ENCODE data around the gene LIFR. TPM values are rescaled to one million over a fixed set of nuclear protein-coding genes. Genes with fewer than 3 reads are reported as not detected.

Gene LIFR
- total RNA-seq, 1 donor from 2014 or later: 10.0 TPM

- H3K36me3 ChIP-seq (ENCODE audit: control insufficient read depth, insufficient read depth, low read length): no peaks in the 10 kb centered on the region
- no peak for FAIRE-seq
- H3K4me3 ChIP-seq (ENCODE audit: low read depth, low read length): no peak overlapping the region
- no peaks in the 10 kb centered on the region for H3K27me3 ChIP-seq (ENCODE audit: control insufficient read depth, insufficient read depth, low read length)
- TF ChIP-seq CTCF (IDR thresholded peaks at IDR 0.05; ENCODE audit: insufficient read depth, low read length, severe bottlenecking): no peak
- no peak for DNase-seq (ENCODE audit: low read depth)
These were observed 104.2 kb downstream of the LIFR start for GRCh38 chr5:38452201-38452600.

- no peak for TF ChIP-seq CTCF (IDR thresholded peaks at IDR 0.05; ENCODE audit: insufficient read depth, low read length, severe bottlenecking)
- FAIRE-seq (no peak), DNase-seq (ENCODE audit: low read depth) (no peak)
- Histone ChIP-seq H3K36me3 (ENCODE audit: control insufficient read depth, insufficient read depth, low read length) (no peaks in the 10 kb centered on the region), H3K27me3 (ENCODE audit: control insufficient read depth, insufficient read depth, low read length) (no peaks in the 10 kb centered on the region), H3K4me3 (ENCODE audit: low read depth, low read length) (no peak overlapping the region)
These were observed 105.2 kb downstream of the LIFR start for GRCh38 chr5:38451074-38451725.

- no peak for TF ChIP-seq CTCF (IDR thresholded peaks at IDR 0.05; ENCODE audit: insufficient read depth, low read length, severe bottlenecking)
- no peaks in the 10 kb centered on the region for H3K27me3 ChIP-seq (ENCODE audit: control insufficient read depth, insufficient read depth, low read length)
- FAIRE-seq (no peak), DNase-seq (ENCODE audit: low read depth) (no peak)
- H3K36me3 ChIP-seq (ENCODE audit: control insufficient read depth, insufficient read depth, low read length): no peaks in the 10 kb centered on the region
- H3K4me3 ChIP-seq (ENCODE audit: low read depth, low read length): no peak overlapping the region
These were observed 105.8 kb downstream of the LIFR start for GRCh38 chr5:38450627-38451026.

GRCh38 chr5:38448568-38449350 is 107.7 kb downstream of the LIFR start:
- H3K4me3 ChIP-seq (ENCODE audit: low read depth, low read length): no peak overlapping the region
- DNase-seq (ENCODE audit: low read depth): no peak
- no peaks in the 10 kb centered on the region for H3K36me3 ChIP-seq (ENCODE audit: control insufficient read depth, insufficient read depth, low read length)
- H3K27me3 ChIP-seq (ENCODE audit: control insufficient read depth, insufficient read depth, low read length): no peaks in the 10 kb centered on the region
- no peak for FAIRE-seq
- no peak for TF ChIP-seq CTCF (IDR thresholded peaks at IDR 0.05; ENCODE audit: insufficient read depth, low read length, severe bottlenecking)

- no peak for TF ChIP-seq CTCF (IDR thresholded peaks at IDR 0.05; ENCODE audit: insufficient read depth, low read length, severe bottlenecking)
- Histone ChIP-seq H3K27me3 (ENCODE audit: control insufficient read depth, insufficient read depth, low read length) (no peaks in the 10 kb centered on the region), H3K36me3 (ENCODE audit: control insufficient read depth, insufficient read depth, low read length) (no peaks in the 10 kb centered on the region), H3K4me3 (ENCODE audit: low read depth, low read length) (no peak overlapping the region)
- DNase-seq (ENCODE audit: low read depth) (no peak), FAIRE-seq (no peak)
These were observed 108.7 kb downstream of the LIFR start for GRCh38 chr5:38447786-38448185.
